Ovary (tissue), 3 donors: ENCODE results near the gene NPAS3.

Experiments used
- EP300 ChIP-seq: sonication (generic); formaldehyde crosslinking; IDR thresholded peaks from one replicate; pipeline ENCODE4 v1.6.1; 2017; ENCODE audit warnings: antibody characterized with exemption
- POLR2A ChIP-seq: fragments of 450-650 bp; IDR thresholded peaks from one replicate; pipeline ENCODE4 v1.6.1; 2017; ENCODE audit warnings: antibody characterized with exemption, mild to moderate bottlenecking, moderate library complexity
- TF ChIP-seq, protein P1 (sequence below), 3 donors: fragments of 450-650 bp in 2 of 3; fragments of 200-600 bp in 1 of 3; IDR thresholded peaks; one replicate each; pipeline versions ENCODE4 v1.5.1 to v1.8.0; 2016 to 2022; ENCODE audit warnings: antibody characterized with exemption in 3 of 3, mild to moderate bottlenecking in 1 of 3
- donor health status: DM: no; HTN: no; CAD: no.

DNA sequence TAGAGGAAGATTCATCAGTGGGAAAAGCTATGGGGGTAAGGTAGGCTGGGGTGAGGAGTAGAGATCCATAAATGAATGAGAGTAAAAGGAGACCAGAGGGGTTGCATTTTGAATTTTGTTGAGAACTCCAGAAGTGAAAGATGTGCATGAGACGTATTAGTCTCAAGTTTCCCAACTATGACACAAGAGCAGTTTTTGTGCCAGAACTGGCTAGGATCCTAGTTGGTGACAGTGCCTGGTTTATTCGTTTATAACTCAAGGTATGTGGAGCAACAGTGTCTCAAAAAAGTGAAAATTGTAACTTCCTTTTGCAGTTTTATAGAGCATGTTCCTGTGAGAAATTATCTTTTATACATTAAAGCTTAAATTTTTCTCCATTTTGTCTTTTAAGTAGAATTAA, 377.0 kb downstream of the NPAS3 start:
- TF ChIP-seq, protein P1, sequence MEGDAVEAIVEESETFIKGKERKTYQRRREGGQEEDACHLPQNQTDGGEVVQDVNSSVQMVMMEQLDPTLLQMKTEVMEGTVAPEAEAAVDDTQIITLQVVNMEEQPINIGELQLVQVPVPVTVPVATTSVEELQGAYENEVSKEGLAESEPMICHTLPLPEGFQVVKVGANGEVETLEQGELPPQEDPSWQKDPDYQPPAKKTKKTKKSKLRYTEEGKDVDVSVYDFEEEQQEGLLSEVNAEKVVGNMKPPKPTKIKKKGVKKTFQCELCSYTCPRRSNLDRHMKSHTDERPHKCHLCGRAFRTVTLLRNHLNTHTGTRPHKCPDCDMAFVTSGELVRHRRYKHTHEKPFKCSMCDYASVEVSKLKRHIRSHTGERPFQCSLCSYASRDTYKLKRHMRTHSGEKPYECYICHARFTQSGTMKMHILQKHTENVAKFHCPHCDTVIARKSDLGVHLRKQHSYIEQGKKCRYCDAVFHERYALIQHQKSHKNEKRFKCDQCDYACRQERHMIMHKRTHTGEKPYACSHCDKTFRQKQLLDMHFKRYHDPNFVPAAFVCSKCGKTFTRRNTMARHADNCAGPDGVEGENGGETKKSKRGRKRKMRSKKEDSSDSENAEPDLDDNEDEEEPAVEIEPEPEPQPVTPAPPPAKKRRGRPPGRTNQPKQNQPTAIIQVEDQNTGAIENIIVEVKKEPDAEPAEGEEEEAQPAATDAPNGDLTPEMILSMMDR (IDR thresholded peaks at IDR 0.05), result no peak
- TF ChIP-seq POLR2A (no peak), EP300 (no peak)
